Suppressor macrophage treated with lipopolysaccharide for 4 hours (primary cell): ENCODE data around the gene INAFM2.

Experiments
- DNase-seq: peaks from one replicate; pipeline ENCODE4 v3.0.0-alpha.2; 2020

INAFM2 gene

DNA sequence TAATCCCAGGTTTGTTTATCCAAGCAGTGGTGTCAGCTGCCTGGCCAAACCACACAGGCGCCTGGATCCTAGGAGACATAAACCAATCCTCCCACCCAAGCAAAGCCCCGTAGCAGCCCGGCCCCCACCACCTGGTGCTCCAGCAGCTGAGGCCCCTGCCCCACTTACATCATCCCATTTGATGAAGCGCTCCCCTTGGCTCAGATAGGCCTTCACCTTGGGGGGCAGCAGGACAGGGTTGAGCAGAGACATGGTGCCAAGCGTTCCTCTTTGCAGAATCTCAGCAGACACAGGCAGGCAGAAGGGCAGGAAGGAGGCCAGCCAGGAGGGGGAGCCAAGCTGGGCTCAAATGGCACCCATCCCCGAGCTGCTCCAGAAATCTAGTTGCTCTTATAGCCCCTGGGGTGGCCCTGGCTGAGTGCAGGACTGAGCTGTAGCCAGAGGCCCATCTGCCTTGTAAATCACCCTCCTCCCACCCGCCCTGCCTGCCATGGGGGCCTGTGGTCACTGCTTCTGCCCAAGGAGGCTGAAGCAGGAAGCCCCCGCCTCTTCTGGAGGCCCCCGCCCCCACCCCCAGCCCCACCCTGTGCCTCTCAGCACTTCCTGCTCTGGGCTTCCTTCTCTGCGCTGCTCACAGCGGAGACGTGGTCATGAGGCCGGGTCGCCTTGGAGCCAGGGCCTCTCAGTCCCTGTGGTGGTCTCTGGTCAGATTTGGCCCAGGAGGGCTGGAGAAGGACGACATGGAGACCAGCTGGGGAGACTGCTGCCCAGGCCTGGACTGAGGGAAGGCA lies 15.9 kb upstream of the INAFM2 start, which contains the start of gene PLCB2:
PLCB2 (minus strand) TSS at position 515 of the 791 bp plus-strand sequence; CDS start at position 252, 263 bp downstream.
- DNase-seq, result peak; percentile 65

DNA sequence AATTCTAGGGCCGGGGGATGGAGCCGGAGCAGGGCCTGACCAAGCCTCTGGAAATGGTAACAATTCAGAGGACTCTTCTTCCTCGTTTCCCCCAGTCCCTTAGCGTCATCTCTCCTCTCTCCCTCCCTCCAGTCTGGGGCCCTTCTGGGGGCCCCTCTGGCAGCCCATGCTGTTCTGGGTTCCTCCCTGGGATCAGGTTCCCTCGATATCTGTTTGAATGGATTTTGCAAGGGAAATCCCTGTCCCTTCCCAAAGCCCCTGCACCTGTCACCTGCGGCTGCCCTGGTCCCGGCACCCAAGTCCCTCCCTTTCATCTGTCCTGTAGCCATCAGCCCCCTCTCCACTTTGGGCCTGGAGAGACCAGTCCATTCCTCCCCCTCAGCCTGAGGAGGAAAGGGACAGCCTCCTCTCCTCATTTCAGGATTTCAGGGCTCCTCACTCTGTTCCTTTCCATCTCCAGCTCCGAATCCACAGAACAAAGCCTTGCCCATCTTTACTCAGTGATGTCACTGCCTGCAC lies 14.1 kb upstream of the INAFM2 start:
- no peak for DNase-seq

DNA sequence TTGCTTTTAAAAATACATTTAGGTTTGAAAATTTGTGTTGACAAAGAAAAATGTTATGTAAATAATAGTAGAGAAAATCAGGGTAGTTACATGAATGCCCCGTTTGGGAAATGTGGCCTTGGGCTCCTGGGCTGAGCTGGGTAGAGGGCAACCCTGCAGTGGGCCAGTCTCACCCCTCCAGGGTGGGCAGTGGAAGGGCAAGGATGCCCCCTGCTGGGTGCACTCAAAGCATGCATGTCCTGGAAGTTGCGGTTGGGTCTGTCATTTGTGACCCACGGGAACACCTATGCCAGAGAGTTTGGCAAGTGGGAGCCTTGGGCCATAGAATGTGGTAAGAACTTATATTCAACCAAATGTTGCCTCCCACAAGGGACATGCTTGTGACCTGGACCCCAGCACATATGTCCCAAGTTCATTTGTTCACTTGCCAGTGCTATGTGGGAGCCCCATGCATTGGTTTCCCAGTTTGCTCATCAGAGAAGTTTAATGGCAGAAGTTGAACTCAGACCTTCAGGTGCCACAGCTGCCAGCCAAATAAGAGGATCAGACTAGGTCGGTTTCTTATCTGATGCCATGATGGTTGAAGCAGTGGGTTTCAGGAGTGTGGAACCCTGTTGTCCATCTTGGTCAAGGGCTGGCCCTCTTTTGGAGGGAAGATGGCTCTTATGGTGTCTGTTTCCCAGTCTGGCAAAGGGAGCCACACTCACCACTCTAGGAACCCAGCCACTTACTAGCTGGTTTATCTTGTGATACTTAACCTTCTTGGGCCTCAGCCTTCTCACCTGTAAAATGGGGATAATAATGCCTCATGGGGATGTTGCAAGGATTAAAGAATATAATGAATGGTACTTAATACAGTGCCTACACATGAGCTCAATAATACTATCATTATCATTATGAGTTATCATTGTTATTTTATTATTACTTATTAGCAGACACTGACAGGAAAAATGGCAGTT lies 13.2 kb upstream of the INAFM2 start:
- DNase-seq, result peak; percentile 75

DNA sequence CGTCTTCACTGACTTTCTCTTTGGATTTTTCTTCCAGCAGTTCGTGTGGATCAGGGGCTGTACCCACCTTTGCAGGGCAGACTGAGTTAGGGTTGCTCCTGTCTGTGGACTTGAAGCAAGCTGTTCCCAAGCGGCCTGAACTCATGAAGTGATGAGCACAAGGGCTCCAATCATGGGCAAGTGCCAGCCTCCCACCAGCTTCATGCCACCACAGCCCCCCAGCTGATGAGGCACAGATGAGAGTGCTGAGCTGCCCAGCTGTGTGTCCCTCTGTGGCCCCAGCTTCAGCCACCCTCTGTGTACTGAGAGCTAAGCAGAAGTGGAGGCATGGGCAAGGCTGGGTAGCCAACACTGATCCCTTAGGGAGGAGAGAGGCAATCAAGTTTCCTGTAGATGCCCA lies 12.5 kb upstream of the INAFM2 start:
- DNase-seq, result no peak

DNA sequence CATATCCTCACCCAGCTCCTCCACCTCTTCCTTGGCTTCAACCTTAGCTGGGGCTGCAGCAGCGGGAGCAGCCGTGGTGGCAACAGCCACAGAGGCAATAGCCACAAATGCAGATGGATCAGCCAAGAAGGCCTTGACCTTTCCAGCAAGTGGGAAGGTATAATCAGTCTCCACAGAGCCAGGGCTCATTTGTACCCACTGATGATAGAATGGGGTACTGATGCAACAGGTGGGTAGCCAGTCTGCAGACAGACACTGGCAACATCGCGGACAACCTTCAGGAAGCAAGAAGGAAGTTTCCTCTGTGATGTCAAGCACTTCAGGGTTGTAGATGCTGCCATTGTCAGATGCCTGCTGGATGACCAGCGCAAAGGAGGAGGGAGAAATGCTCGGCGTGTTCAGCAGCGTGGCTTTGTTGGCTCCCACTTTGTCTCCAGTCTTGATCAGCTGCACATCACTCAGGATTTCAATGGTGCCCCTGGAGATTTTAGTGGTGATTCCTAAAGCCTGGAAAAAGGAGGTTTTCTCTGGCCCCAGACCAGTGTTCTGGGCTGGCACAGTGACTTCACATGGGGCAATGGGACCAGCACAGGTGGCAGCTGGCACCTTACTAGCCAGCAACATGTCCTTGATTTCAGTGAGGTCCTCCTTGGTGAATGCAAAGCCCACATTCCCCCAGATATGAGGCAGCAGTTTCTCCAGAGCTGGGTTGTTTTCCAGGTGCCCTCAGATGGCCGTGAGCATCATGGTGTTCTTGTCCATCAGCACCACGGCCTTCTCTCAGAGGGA lies 10.9 kb upstream of the INAFM2 start:
- no peak for DNase-seq

DNA sequence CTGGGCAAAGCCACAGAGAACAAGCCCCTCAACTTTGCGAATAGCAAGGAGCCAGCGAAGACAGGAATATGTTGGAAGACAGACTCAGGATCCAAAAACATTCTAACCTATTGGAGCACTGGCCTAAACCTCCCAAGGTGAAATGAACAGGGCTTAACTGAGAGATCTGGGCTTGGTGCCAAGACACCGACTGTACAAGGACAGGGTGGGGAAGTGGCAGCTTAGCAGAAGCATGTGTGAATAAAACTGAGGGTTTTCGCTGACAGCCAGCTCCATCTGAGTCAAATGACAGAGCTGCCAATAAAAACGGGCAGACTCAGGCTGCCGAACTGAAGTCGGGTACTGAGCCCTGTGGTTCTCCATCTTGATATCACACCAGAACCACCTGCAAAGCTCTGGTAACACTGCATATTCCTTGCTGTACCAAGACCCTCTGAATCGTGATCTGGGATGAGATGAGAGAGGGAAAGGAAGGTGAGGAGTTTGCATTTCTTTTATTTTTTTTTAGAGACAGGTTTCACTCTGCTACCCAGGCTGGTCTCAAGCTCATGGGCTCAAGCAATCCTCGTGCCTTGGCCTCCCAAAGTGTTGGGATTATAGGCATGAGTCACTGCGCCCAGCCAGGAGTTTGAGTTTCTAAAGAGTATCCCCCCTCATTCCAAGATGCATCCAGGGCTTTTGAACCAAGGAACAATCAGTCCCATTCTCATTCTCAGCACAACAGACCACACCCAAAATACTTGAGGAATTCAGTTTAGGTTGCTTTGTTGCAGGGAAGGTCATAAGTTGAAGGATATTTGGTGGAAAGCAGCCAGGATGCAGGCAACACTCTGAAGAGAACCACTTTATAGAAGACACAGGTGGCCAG lies 9.7 kb upstream of the INAFM2 start:
- DNase-seq, result peak; percentile 61

DNA sequence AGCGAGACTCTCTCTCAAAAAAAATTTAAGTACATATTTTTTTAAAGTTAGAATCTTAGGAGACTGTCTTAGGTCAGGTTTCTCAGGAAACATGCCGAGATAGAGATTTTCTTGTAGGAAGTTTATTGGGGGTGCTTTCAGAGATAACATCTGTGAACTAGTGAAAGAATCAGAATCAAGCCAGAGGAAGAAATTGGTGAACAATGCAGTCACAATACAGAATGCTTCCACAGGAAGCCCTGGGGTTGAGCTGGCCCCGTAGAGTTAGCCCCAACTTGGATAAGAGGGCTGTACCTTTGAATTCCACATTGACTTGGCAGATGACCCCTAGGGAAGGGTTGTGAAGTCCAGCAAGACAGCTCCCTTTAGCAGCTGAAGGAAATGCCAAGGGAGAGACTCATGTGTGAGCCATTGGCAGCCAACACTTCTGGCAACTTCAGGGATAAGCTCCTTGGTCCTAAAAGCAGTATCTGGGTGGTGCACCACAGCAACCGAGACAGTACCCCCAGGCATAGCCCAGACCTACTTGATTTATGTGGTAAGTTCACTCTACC lies 8.7 kb upstream of the INAFM2 start:
- DNase-seq, result no peak

DNA sequence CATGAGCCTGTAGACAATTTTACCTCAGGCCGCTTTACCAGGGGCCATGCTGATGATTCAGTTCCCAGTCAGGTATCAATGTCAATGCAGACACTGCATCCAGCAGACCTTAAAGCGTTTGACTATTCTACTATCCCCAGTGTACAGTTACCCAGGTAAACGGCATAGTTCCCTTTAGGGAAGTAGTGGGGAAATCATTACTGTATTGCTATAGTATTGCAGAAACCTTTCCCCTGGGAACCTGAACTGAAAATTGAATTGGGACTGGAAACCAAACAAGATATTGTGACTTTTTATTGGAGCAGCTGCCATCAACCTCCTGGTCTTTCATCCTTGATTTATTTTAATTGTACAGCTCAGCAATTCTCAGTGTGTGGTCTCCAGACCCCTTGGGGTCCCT lies 6.6 kb upstream of the INAFM2 start:
- DNase-seq, result no peak

DNA sequence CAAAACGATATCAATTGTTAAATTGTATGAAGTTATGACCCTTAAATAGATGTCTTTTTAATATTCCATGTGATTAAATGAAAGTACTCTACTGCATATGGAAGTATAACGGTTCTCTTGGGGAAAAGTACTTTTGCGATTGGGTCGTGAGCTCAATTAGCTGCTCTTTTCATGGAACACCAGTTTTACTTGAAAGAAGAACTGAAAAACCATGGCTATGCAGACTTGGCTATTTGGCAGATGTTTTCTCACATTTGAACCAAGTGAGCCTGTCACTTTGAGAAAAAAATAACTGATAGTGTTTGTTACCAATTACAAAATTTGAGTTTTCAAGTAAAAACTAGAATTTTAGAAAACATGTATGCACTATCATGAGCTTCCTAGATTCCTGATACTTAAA lies 5.9 kb upstream of the INAFM2 start:
- DNase-seq, result no peak

DNA sequence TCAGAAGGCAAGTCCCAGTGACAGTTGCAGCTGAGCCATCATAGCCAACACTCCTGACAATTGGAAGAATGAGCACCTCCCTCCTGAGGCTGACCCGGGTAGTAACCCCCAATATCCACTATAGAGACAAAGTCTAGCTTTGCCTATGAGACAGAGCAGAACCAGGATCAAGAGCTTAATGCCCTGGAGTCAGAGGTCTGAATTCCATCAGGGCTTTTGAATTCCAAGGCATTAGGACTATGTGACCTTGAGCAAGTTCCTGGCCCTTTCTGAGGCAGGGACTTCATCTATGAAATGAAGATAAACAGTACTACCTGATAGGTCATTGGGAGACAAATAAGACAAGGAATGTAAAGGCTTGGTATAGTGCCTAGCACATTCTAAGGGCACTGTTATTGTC lies 3.1 kb upstream of the INAFM2 start:
- DNase-seq, result no peak

DNA sequence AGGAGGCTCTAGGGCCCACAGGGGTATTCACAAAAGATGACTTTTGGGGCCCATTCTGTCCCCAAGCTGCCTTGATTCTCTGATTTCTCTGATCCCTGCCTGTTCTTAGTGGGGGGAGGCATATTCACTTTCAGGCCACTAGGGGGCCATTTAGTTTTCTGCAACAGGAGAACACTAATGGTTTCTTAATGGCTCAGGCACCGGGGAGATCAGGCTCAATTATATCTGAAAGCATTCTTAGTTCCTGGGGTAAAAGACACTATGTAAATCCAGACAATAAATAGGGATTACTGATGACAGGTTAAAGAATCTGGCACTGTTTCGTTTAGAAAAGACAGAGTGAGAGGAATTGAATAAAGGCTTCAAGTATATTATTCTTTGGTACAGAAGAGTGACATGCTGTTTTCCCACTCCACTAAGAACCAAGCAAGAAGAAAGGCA lies 2.5 kb upstream of the INAFM2 start:
- peak; percentile 84 for DNase-seq

DNA sequence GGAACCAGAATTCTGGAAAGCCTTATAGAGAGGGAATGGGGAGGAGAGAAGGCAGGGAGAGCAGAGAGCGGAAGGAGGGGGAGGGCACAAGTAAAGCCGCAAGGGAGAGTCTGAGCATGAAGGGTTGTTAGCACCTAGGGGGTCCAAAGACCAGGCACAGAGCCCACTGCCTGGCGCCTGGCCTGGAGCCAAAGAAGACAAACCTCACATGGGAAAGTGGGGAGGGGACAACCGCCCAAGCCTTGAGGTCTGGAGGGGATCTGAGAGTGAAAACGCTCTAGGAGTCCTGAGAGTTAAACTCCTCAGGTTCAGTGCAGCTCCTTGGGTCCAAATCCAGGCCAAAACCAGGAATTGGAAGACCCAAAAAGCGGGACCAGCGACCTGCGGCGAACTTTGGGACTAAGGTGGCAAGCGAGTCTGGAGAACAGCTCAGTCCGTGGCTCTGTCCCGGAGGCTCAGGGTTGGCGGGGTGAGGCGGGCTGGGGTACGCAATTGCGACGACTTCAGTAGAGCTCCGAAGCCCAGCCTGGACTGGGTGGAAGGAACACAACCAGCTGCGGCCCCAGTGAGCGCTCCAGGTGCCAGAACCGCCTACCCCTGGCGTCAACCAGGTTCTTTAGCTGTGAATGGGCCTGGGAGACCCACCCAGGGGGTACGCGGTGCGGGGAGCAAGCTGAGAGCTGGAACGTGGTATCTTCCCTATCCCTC lies 807 bp upstream of the INAFM2 start:
- DNase-seq, result no peak

DNA sequence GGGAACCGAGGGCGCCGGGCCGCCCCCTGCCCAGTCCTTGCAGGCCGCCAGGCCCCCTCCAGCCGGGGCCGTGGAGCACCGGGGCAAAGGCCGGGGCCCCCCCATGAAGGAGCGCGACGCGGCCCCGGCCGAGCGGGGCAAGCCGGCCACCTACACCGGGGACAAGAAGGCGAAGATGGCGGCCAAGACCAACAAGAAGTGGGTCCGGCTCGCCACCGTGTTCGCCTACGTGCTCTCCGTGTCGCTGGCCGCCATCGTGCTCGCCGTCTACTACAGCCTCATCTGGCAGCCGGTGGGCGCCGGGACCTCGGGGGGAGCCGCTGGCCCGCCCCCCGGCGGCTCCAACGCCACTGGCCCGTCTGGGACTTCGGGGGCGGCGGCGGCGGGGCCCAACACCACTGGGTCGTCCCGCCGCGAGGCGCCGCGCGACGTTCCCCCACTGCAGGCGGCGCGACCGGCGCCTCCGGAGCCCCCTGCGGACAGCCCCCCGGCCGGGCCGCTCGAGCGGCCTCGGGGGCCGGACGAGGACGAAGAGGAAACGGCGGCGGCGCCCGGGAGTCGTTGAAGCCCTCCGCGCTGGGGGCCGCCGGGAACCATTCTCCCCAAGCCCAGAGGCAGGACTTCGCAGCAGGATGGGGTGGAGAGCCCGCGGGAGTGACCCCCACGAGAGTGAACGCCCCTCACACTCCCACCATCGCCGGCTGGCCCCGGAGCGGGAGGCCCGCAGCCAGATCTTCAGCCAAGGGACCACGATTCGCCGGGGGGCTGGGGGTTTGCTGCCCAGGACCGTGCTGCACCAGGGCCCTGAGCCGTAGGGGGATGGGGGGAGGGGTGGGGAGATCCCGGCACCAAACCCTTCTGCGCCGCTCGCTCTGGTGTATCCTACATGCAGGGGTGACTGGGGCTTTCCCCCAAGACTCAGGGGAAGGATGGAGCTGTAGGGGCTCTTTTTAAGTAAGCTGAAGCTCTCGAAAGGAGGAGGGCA lies 753 bp downstream of the INAFM2 start:
- DNase-seq, result peak; percentile 50

DNA sequence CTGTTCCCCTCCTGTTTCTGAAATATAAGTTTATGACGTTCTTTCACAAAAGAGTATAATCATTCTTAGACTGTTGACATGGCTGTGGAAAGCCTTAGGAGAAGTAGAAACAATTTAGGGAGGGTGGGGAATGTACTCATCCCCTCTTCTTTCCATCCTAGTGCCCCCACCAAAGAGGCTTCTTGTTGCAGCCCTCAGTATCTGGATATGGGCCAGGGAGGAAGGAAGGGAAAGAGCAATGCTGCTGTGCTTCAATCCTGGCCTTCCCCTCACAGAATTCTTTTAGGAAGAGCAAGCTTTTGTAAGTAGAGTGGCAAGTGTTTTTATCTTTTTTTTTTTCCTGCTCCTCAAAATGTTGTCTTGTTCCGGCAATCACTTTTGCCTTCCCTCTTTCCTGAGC lies 1.7 kb downstream of the INAFM2 start:
- DNase-seq, result no peak

DNA sequence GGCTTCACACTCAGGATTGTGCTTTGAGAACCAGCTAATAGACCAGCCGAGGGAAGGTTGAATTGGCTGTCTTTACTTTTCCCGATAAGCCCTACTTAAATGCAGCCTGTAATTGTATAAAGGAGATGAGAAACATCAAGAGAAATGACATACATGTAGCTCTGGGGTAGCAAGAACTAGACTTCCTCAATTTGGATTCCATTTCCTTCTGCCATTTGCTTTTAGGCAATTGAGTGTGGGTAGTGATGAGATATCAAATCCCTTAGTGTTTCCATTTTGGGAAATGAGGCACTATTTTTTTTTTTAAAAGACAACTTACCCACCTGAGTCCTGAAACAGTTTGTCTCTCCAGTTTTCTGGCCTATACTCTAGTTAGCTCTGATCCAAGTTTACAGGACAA lies 2.2 kb downstream of the INAFM2 start:
- DNase-seq, result peak; percentile 63

DNA sequence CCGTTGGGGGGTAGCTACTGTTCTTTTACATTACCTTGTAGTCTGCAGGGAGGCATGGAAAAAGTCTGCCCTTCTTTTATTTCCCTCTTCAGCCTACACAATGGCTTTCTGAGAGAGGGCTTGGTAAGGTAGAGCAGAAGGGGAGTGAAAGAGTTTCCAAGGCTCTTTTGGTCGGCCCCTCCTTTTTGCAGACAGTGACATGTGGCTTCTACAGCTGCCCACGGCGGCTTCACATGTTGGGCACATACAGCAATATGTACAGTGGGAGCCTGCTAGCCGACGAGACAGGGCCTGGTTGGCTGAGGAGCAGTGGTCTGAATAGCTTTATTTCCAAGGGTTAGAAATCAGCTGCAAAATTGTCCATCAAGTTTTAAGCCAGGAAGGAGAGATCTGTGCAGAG lies 4.0 kb downstream of the INAFM2 start:
- DNase-seq, result no peak

DNA sequence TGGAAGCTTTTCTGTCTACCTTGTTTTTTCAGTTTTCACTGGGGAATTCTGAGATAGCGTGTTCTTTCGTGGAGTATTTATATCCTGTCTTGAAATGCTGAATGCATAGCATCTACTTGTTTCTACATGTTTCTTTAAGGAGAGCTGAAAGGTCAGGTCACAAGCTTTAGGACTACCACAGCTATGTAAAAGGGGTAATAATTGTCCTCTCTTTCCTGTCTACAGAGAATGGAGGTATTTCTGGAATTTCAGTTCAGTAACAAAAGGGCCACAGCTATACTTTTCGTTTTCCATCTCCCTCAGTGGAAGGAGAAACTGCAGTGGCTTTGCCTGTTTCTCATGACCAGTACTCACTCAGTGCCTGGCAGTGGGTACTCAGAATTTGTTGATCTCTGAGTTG lies 4.7 kb downstream of the INAFM2 start:
- peak; percentile 37 for DNase-seq

DNA sequence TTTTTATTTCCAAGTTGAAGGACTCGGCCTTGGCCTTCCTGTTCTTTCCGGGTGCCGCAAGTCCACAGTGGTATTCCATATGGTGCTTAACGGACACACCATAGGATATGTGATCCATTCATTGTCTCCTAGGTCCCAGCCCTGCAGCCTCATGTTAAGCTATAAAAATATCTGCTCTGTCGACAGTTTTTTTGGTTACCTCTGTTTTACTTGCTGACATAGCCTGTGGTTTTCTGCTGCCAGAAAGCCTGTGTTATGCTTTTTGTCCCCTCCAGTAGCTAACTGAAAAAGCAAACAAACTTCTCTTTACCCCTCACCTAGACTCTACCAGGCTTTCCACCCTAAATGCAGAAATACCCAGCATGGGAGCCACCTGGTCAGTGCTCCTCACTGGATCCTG lies 5.3 kb downstream of the INAFM2 start:
- DNase-seq, result no peak

DNA sequence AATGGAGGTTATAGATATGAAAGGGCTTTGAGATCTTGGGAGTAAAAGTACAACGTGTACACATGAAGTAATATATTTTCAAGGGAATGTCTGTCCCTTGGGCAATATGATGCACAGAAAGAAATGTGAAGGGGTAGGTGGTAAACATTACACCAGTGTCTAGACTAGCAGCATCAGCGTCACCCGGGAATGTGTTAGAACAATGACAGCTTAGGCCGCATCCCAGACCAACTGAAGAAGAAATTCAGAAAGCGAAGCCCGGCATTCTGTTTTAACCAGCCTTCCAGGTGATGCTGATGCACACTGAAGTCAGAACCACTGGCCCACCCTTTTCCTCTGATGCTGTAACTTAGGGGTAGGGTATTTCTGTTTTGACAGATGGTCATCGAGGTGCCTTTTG lies 6.3 kb downstream of the INAFM2 start:
- DNase-seq, result no peak
